ENCODE data around the gene SETD2. TPM values are rescaled to one million over a fixed set of nuclear protein-coding genes. Genes with fewer than 3 reads are reported as not detected.

SETD2 gene
- polyA plus RNA-seq, 1 of the 3 experiments (the other 2 are of a cell fraction): 12.1 TPM

GRCh38 chr3:47164007-47164881, at the start of gene SETD2 (continued):
- TF ChIP-seq CTCF (IDR thresholded peaks at IDR 0.05) (peak; percentile 30), TEAD4 (IDR thresholded peaks at IDR 0.05; ENCODE audit: borderline replicate concordance, insufficient read depth) (peak; percentile 20; the same call in 1 of the 2 replicates), GATA2 (CRISPR knock-in tag; IDR thresholded peaks at IDR 0.05) (no peak), MEF2A (IDR thresholded peaks at IDR 0.05; ENCODE audit: borderline replicate concordance, low read depth) (no peak), RAD21 (IDR thresholded peaks at IDR 0.05; ENCODE audit: low read length) (peak; percentile 37), USF1 (IDR thresholded peaks at IDR 0.05; ENCODE audit: borderline replicate concordance, low read depth) (peak; percentile 10; the same call in 1 of the 2 replicates), IRF3 (IDR thresholded peaks at IDR 0.05; ENCODE audit: low read depth, low read length) (no peak), ELF1 (IDR thresholded peaks at IDR 0.05) (no peak), FOSL2 (IDR thresholded peaks at IDR 0.05; ENCODE audit: borderline replicate concordance, low read depth) (no peak), TCF12 (IDR thresholded peaks at IDR 0.05) (peak; percentile 48; the same call in 1 of the 2 replicates), NFIC (IDR thresholded peaks at IDR 0.05; ENCODE audit: borderline replicate concordance) (no peak; the same call in 1 of the 2 replicates), PBX3 (IDR thresholded peaks at IDR 0.05) (no peak), POLR2AphosphoS5 (IDR thresholded peaks at IDR 0.05; ENCODE audit: low read depth, low read length) (peak; percentile 43; the same call in 1 of the 2 replicates)
- TF ChIP-seq, protein P1, sequence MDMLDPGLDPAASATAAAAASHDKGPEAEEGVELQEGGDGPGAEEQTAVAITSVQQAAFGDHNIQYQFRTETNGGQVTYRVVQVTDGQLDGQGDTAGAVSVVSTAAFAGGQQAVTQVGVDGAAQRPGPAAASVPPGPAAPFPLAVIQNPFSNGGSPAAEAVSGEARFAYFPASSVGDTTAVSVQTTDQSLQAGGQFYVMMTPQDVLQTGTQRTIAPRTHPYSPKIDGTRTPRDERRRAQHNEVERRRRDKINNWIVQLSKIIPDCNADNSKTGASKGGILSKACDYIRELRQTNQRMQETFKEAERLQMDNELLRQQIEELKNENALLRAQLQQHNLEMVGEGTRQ (IDR thresholded peaks at IDR 0.05; ENCODE audit: borderline replicate concordance, low read depth, low read length): no peak
